GM06990 (cell line): ENCODE results near the gene RNF217.

Source experiments
- DNase-seq: peaks from one replicate; pipeline ENCODE4 v3.0.0-alpha.2; 2011; ENCODE audit not compliant: insufficient read length; ENCODE audit errors: extremely low read depth
- H3K27me3 ChIP-seq: replicated peaks from 2 replicates; pipeline ENCODE4 v1.6.0; 2011; ENCODE audit warnings: low read length; ENCODE audit not compliant: control insufficient read depth, insufficient read depth
- H3K36me3 ChIP-seq: 2 replicates; pipeline ENCODE4 v1.5.1; 2011; ENCODE audit warnings: low read length; ENCODE audit not compliant: control insufficient read depth, insufficient read depth
- H3K4me3 ChIP-seq: replicated peaks from 2 replicates; pipeline ENCODE4 v1.5.1; 2011; ENCODE audit warnings: low read depth, mild to moderate bottlenecking, control low read depth, low read length
- TF ChIP-seq, protein P1 (sequence below): IDR thresholded peaks from 2 replicates; pipeline ENCODE4 v1.5.1; 2011; ENCODE audit warnings: low read length, control low read depth, mild to moderate bottlenecking, inconsistent platforms; ENCODE audit not compliant: insufficient read depth, poor library complexity, severe bottlenecking

RNF217 gene

GRCh38 chr6:125013938-125014660 lies 51.9 kb downstream of the RNF217 start:
- Histone ChIP-seq H3K36me3 (no peaks in the 10 kb centered on the region), H3K27me3 (no peaks in the 10 kb centered on the region), H3K4me3 (no peak overlapping the region)
- TF ChIP-seq, protein P1, sequence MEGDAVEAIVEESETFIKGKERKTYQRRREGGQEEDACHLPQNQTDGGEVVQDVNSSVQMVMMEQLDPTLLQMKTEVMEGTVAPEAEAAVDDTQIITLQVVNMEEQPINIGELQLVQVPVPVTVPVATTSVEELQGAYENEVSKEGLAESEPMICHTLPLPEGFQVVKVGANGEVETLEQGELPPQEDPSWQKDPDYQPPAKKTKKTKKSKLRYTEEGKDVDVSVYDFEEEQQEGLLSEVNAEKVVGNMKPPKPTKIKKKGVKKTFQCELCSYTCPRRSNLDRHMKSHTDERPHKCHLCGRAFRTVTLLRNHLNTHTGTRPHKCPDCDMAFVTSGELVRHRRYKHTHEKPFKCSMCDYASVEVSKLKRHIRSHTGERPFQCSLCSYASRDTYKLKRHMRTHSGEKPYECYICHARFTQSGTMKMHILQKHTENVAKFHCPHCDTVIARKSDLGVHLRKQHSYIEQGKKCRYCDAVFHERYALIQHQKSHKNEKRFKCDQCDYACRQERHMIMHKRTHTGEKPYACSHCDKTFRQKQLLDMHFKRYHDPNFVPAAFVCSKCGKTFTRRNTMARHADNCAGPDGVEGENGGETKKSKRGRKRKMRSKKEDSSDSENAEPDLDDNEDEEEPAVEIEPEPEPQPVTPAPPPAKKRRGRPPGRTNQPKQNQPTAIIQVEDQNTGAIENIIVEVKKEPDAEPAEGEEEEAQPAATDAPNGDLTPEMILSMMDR: no peak
- DNase-seq: no peak

DNA sequence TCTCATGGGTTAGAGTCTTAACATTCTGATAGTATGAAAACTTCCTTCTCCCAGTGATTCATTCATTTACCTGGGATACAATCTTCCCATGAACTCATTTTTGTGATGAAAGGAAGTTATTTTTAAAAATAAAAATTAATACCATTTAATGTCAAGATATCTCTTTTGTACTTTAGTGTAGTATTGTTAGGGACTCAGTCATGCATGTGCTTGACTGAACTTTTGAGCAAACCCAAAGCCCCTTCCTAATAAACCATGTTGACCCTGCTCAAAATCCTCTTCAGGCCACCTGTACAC lies 52.4 kb downstream of the RNF217 start:
- TF ChIP-seq, protein P1: no peak
- H3K36me3 ChIP-seq: no peaks in the 10 kb centered on the region

DNA sequence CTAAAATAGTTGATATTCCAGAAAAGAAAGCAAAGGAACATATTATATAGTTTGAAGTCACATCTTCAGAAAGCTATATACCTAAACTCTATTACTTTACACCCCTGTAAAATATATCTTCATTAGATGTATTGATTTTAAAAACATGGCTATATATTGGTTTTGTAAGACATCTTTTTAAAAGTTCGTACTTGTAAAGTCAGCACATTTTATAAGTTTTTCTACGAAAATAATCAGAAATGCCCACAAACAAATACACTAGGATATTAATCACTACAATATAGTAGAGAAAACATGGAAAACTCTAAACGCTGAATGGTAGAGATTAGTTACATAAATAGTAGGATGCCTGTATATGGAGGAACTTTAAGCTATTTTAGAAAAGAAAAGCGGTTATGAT lies 52.9 kb downstream of the RNF217 start:
- H3K27me3 ChIP-seq: no peaks in the 10 kb centered on the region
- TF ChIP-seq, protein P1: no peak
- H3K36me3 ChIP-seq: no peaks in the 10 kb centered on the region
- DNase-seq: no peak
- no peak overlapping the region for H3K4me3 ChIP-seq

More for the DNA sequence above, 52.4 kb downstream of the RNF217 start:
- no peak for DNase-seq
- Histone ChIP-seq H3K27me3 (no peaks in the 10 kb centered on the region), H3K4me3 (no peak overlapping the region)

DNA sequence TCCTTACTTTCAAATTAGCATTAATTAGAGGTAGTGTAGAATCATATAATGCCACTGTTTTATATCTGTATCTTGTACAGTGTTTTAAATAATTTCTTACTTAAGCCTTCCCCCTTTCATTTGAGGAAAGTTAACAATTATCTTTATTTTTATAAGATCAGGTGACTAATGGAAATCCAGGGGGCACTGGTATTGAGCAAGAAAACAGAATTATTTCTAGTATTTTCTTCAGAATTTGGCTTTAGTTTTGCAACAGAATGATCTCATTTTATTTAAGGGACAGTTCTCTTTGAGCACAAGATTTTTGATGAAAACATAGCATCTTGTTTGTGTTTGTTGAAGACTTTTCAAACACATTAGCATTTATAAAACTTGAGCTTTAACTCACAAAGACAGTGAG lies 55.9 kb downstream of the RNF217 start:
- H3K36me3 ChIP-seq: no peaks in the 10 kb centered on the region
- no peaks in the 10 kb centered on the region for H3K27me3 ChIP-seq
- no peak for DNase-seq
- H3K4me3 ChIP-seq: no peak overlapping the region
- TF ChIP-seq, protein P1: no peak

- TF ChIP-seq, protein P1: no peak
- Histone ChIP-seq H3K36me3 (no peaks in the 10 kb centered on the region), H3K4me3 (no peak overlapping the region), H3K27me3 (no peaks in the 10 kb centered on the region)
- no peak for DNase-seq
Observed at GRCh38 chr6:125019281-125019680, 57.0 kb downstream of the RNF217 start.

- TF ChIP-seq, protein P1: no peak
- Histone ChIP-seq H3K27me3 (no peaks in the 10 kb centered on the region), H3K4me3 (no peak overlapping the region), H3K36me3 (no peaks in the 10 kb centered on the region)
- no peak for DNase-seq
Observed at GRCh38 chr6:125019918-125020317, 57.7 kb downstream of the RNF217 start.
